Fibroblast of lung (primary cell): Measurements from ENCODE around the gene IL20RB. TPM values are rescaled to one million over a fixed set of nuclear protein-coding genes. Genes with fewer than 3 reads are reported as not detected.
"Not testable (repeated sequence)": the region's sequence is repeated elsewhere in the genome, so short reads cannot be mapped to it uniquely, and the experiment has no call there.

Source experiments
- DNase-seq, 2 donors: peaks; one replicate each; pipeline versions ENCODE4 v3.0.0 to v3.0.0-alpha.2; 2010; ENCODE audit warnings: low read depth in 2 of 2
- H2AFZ ChIP-seq: 2 replicates; pipeline ENCODE4 v1.5.1; 2012; ENCODE audit warnings: low read length, control low read depth, inconsistent platforms
- H3K27ac ChIP-seq: 2 replicates; pipeline ENCODE4 v1.5.1; 2011; ENCODE audit warnings: low read length, control low read depth; ENCODE audit not compliant: insufficient read depth
- H3K27me3 ChIP-seq: 2 replicates; pipeline ENCODE4 v1.5.1; 2011; ENCODE audit warnings: mild to moderate bottlenecking, low read length; ENCODE audit not compliant: control insufficient read depth, insufficient read depth
- H3K36me3 ChIP-seq: 2 replicates; pipeline ENCODE4 v1.5.1; 2011; ENCODE audit warnings: low read length; ENCODE audit not compliant: control insufficient read depth, insufficient read depth
- H3K4me1 ChIP-seq: 2 replicates; pipeline ENCODE4 v1.5.1; 2011; ENCODE audit warnings: low read length; ENCODE audit not compliant: control insufficient read depth, insufficient read depth; ENCODE audit errors: extremely low read depth
- H3K4me2 ChIP-seq: 2 replicates; pipeline ENCODE4 v1.5.1; 2011; ENCODE audit warnings: low read length, control low read depth; ENCODE audit not compliant: insufficient read depth; ENCODE audit errors: extremely low read depth
- H3K4me3 ChIP-seq, 4 experiments: fragments of 200-600 bp in 1 of 4; sonication (generic) in 1 of 4; replicated peaks in 1 of 4; 2 replicates each; pipeline ENCODE4 v1.5.1; 2011 to 2016; ENCODE audit warnings: low read length in 4 of 4, low read depth in 3 of 4, mild to moderate bottlenecking in 3 of 4, control low read depth in 2 of 4, inconsistent platforms in 1 of 4, mixed read lengths in 1 of 4; ENCODE audit not compliant: insufficient read depth in 1 of 4; ENCODE audit errors: control extremely low read depth in 1 of 4
- H3K79me2 ChIP-seq: 2 replicates; pipeline ENCODE4 v1.5.1; 2012; ENCODE audit warnings: mild to moderate bottlenecking, low read length, inconsistent platforms; ENCODE audit not compliant: control insufficient read depth, insufficient read depth
- H3K9ac ChIP-seq: 2 replicates; pipeline ENCODE4 v1.5.1; 2011; ENCODE audit warnings: mild to moderate bottlenecking, low read length, control low read depth; ENCODE audit not compliant: insufficient read depth
- H3K9me3 ChIP-seq: 2 replicates; pipeline ENCODE4 v1.5.1; 2012; ENCODE audit warnings: low read depth, low read length; ENCODE audit not compliant: control insufficient read depth, insufficient read depth
- H4K20me1 ChIP-seq: 2 replicates; pipeline ENCODE4 v1.5.1; 2011; ENCODE audit warnings: low read length; ENCODE audit not compliant: control insufficient read depth, insufficient read depth; ENCODE audit errors: extremely low read depth
- EZH2 ChIP-seq: IDR thresholded peaks from 2 replicates; pipeline ENCODE4 v1.5.1; 2012; ENCODE audit warnings: low read length, control low read depth, mild to moderate bottlenecking; ENCODE audit errors: missing control alignments
- polyA plus RNA-seq, 2 donors: library from polyadenylated mRNA; depleted of rRNA in 1 of 2; stranded (reverse) in 1 of 2; unstranded in 1 of 2; fragments of >200 nt; gene quantifications; 2 replicates each; pipeline ENCODE4 v1.2.1, GENCODE V29; 2011 to 2012; ENCODE audit warnings: missing spikeins in 1 of 2
- total RNA-seq: library from RNA; depleted of rRNA; stranded (reverse); fragments of >200 nt; gene quantifications from 2 replicates; pipeline ENCODE4 v1.2.1, GENCODE V29; 2014
- TF ChIP-seq, protein P1 (sequence below), 2 donors: IDR thresholded peaks in 1 of 2; conservative IDR thresholded peaks in 1 of 2; 1 replicate in 1 of 2; 2 replicates in 1 of 2; pipeline ENCODE4 v1.5.1; 2011 to 2012; ENCODE audit warnings: low read length in 2 of 2, control low read depth in 1 of 2, inconsistent platforms in 1 of 2, low read depth in 1 of 2, mild to moderate bottlenecking in 1 of 2

IL20RB gene
- total and polyA plus RNA-seq, 2 donors (not counting 1 experiment from before 2014, with no cell fraction given): 1.9 to 3.0 TPM

DNA sequence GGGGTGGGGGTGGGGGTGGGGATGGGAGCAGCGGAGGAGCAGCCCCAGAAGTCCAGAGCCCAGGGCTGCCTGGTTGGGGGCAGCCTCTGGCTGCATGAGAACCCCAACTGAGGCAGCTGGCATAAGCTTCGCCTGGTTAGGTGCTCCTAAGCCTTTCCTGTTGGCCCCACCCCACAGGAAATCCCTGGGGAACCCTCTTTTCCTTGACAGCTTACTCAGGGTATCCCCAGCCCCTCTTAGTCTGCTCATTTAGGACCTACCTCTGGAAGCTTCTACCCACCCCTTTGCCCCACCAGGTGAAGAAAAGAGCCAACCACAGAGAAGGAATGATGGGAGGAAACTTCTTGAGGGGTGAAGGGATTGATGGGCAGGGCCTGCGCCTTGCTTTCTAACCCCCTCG is 53.4 kb downstream of the IL20RB start:
- Histone ChIP-seq H3K4me2 (no peak overlapping the region), H2AFZ (no peak overlapping the region), H3K27me3 (no peaks in the 10 kb centered on the region), H3K36me3 (no peaks in the 10 kb centered on the region), H3K9ac (no peak overlapping the region), H3K4me3 (no peak overlapping the region), H3K4me1 (peaks cover 8% of the 10 kb centered on the region), H3K27ac (no peak overlapping the region), H4K20me1 (no peaks in the 10 kb centered on the region), H3K9me3 (no peaks in the 10 kb centered on the region), H3K79me2 (no peaks in the 10 kb centered on the region)
- TF ChIP-seq EZH2: no peak
- TF ChIP-seq, protein P1, sequence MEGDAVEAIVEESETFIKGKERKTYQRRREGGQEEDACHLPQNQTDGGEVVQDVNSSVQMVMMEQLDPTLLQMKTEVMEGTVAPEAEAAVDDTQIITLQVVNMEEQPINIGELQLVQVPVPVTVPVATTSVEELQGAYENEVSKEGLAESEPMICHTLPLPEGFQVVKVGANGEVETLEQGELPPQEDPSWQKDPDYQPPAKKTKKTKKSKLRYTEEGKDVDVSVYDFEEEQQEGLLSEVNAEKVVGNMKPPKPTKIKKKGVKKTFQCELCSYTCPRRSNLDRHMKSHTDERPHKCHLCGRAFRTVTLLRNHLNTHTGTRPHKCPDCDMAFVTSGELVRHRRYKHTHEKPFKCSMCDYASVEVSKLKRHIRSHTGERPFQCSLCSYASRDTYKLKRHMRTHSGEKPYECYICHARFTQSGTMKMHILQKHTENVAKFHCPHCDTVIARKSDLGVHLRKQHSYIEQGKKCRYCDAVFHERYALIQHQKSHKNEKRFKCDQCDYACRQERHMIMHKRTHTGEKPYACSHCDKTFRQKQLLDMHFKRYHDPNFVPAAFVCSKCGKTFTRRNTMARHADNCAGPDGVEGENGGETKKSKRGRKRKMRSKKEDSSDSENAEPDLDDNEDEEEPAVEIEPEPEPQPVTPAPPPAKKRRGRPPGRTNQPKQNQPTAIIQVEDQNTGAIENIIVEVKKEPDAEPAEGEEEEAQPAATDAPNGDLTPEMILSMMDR (conservative IDR thresholded peaks at IDR 0.05 in 1 of 2, IDR thresholded peaks at IDR 0.05 in 1 of 2; ENCODE audit: low read depth in 1 of 2, low read length in 2 of 2): no peak
- DNase-seq: no peak

DNA sequence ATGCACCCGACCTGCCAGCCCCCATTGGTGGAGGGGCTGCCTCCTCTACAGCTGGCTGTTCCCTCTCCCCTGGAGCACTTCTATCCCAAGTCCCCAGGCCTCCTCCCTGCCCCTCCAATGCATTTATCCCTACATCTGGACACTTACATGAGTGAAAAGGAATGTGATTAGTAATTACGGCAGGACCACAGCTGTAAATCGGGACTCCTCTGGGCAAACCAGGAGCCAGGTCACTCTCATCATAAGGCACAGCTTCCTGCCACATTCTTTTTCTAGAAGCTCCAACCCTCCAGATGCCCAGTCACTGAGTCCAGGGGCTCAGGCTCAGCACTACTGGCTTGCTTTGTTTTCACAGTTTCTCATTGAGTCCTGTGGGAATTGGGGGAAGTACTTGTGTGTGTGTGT is 54.3 kb downstream of the IL20RB start:
- H4K20me1 ChIP-seq: no peaks in the 10 kb centered on the region
- no peaks in the 10 kb centered on the region for H3K27me3 ChIP-seq
- H2AFZ ChIP-seq: no peak overlapping the region
- no peak for TF ChIP-seq EZH2
- TF ChIP-seq, protein P1 (conservative IDR thresholded peaks at IDR 0.05 in 1 of 2, IDR thresholded peaks at IDR 0.05 in 1 of 2; ENCODE audit: low read depth in 1 of 2, low read length in 2 of 2): no peak
- H3K4me3 ChIP-seq: no peak overlapping the region
- no peaks in the 10 kb centered on the region for H3K9me3 ChIP-seq
- no peaks in the 10 kb centered on the region for H3K79me2 ChIP-seq
- H3K9ac ChIP-seq: no peak overlapping the region
- DNase-seq: peak; percentile 15 to 71
- no peaks in the 10 kb centered on the region for H3K36me3 ChIP-seq
- peaks cover 8% of the 10 kb centered on the region for H3K4me1 ChIP-seq
- peak overlapping the region; percentile 40 for H3K4me2 ChIP-seq
- H3K27ac ChIP-seq: no peak overlapping the region

DNA sequence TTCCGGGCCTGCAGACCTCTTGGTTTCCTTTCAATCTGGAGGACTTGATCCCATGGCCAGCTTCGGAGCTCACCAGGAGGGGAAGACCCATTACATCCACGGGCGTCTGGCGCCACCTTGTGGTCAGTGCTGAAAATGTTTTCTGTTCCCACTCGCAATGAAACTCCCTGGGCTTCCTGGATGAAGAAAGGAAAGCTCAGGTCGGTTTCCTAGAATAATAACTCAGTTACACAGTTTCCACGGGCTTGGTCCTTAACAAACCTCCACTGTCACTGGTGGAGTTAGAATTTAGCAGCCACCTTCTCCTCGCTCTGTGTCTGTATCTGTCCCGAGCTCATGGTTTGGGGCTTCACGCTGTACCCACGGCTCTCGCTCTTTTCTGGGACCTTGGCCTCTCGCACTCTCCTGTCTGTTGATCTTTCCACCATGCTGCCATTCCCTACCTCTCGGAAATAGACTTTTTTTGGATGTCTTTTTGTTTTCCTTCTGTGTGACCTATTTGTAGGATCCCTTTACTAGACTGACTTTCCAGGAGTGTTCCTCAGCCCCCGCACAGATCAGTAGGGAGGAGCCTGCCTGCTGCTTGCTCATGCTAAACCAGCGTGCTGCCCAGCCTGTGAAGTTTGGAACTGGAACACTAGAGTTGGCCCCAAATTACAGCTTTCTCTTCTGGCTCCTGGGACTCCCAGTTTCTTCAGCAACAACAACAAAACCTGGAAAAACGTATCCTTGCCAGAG is 56.3 kb downstream of the IL20RB start:
- Histone ChIP-seq H3K27me3 (no peaks in the 10 kb centered on the region), H3K27ac (peak overlapping the region; percentile 53), H2AFZ (peak overlapping the region; percentile 99), H4K20me1 (no peaks in the 10 kb centered on the region), H3K79me2 (no peaks in the 10 kb centered on the region), H3K9ac (peak overlapping the region; percentile 47), H3K9me3 (no peaks in the 10 kb centered on the region), H3K4me1 (peaks cover 8% of the 10 kb centered on the region), H3K4me3 (peak overlapping the region; percentile 56 to 71 (median 66)), H3K4me2 (peak overlapping the region; percentile 97), H3K36me3 (no peaks in the 10 kb centered on the region)
- TF ChIP-seq, protein P1 (conservative IDR thresholded peaks at IDR 0.05 in 1 of 2, IDR thresholded peaks at IDR 0.05 in 1 of 2; ENCODE audit: low read depth in 1 of 2, low read length in 2 of 2): peak; percentile 73 to 82
- no peak for TF ChIP-seq EZH2
- DNase-seq: peak; percentile 73 to 90

DNA sequence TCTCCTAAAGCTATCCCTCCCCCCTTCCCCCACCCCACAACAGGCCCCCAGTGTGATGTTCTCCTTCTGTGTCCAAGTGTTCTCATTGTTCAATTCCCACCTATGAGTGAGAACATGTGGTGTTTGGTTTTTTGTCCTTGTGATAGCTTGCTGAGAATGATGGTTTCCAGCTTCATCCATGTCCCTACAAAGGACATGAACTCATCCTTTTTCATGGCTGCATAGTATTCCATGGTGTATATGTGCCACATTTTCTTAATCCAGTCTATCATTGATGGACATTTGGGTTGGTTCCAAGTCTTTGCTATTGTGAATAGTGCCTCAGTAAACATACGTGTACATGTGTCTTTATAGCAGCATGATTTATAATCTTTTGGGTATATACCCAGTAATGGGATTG is 59.5 kb downstream of the IL20RB start:
- not testable (repeated sequence) for H3K9me3 ChIP-seq, DNase-seq, H3K4me1 ChIP-seq, H3K27ac ChIP-seq, H3K4me2 ChIP-seq, H3K4me3 ChIP-seq, H3K9ac ChIP-seq, H4K20me1 ChIP-seq, H3K27me3 ChIP-seq, H2AFZ ChIP-seq, H3K79me2 ChIP-seq, H3K36me3 ChIP-seq
